Neural progenitor cell (in vitro differentiated cells): ENCODE data around the gene NFIA. TPM values are rescaled to one million over a fixed set of nuclear protein-coding genes. Genes with fewer than 3 reads are reported as not detected.

Experiments used
- DNase-seq: peaks from one replicate; pipeline ENCODE4 v3.0.0-alpha.2; 2016; ENCODE audit warnings: low spot score
- H2AFZ ChIP-seq: fragments of 200-600 bp; sonication (generic); replicated peaks from 2 replicates; pipeline ENCODE4 v1.6.1; 2016; ENCODE audit warnings: antibody characterized with exemption
- H3F3A ChIP-seq: fragments of 200-600 bp; sonication (generic); 2 replicates; pipeline ENCODE4 v1.6.1; 2016; ENCODE audit warnings: antibody characterized with exemption, low read depth
- H3K27ac ChIP-seq: fragments of 200-600 bp; sonication (generic); 2 replicates; pipeline ENCODE4 v1.5.1; 2016; ENCODE audit warnings: mild to moderate bottlenecking
- H3K27me3 ChIP-seq: fragments of 200-600 bp; sonication (generic); 2 replicates; pipeline ENCODE4 v1.6.1; 2016; ENCODE audit warnings: mild to moderate bottlenecking, moderate library complexity
- H3K36me3 ChIP-seq: fragments of 200-600 bp; sonication (generic); 2 replicates; pipeline ENCODE4 v1.5.1; 2016
- H3K4me1 ChIP-seq: fragments of 200-600 bp; sonication (generic); 2 replicates; pipeline ENCODE4 v1.6.1; 2016; ENCODE audit warnings: mixed run types
- H3K4me2 ChIP-seq: fragments of 200-600 bp; sonication (generic); 2 replicates; pipeline ENCODE4 v1.6.1; 2016
- H3K4me3 ChIP-seq: fragments of 200-600 bp; sonication (generic); 2 replicates; pipeline ENCODE4 v1.5.1; 2016
- H3K79me2 ChIP-seq: fragments of 200-600 bp; sonication (generic); 2 replicates; pipeline ENCODE4 v1.6.1; 2016; ENCODE audit warnings: low read depth
- H3K9ac ChIP-seq: fragments of 200-600 bp; sonication (generic); 2 replicates; pipeline ENCODE4 v1.6.1; 2016
- H3K9me3 ChIP-seq: fragments of 200-600 bp; sonication (generic); 2 replicates; pipeline ENCODE4 v1.5.1; 2016; ENCODE audit warnings: low read depth
- H4K20me1 ChIP-seq: fragments of 200-600 bp; sonication (generic); 2 replicates; pipeline ENCODE4 v1.6.1; 2016; ENCODE audit warnings: low read depth
- H3K27ac Mint-ChIP-seq: 3 replicates; pipeline ENCODE4 v1.8.0; 2021; ENCODE audit warnings: mixed read lengths
- H3K27me3 Mint-ChIP-seq: 2 replicates; pipeline ENCODE4 v1.8.0; 2022; ENCODE audit warnings: low read depth, mild to moderate bottlenecking, inconsistent platforms, moderate library complexity, mixed read lengths; ENCODE audit not compliant: insufficient read depth
- H3K36me3 Mint-ChIP-seq: 3 replicates; pipeline ENCODE4 v1.8.0; 2021; ENCODE audit warnings: mixed read lengths
- H3K4me1 Mint-ChIP-seq: 3 replicates; pipeline ENCODE4 v1.8.0; 2021; ENCODE audit warnings: mixed read lengths
- H3K4me3 Mint-ChIP-seq: 3 replicates; pipeline ENCODE4 v1.8.0; 2021; ENCODE audit warnings: mild to moderate bottlenecking, moderate library complexity, mixed read lengths
- H3K9me3 Mint-ChIP-seq: 3 replicates; pipeline ENCODE4 v1.8.0; 2020; ENCODE audit warnings: mixed read lengths
- CTCF ChIP-seq: fragments of 200-600 bp; sonication (generic); IDR thresholded peaks from 2 replicates; pipeline ENCODE4 v1.5.1; 2017; ENCODE audit warnings: antibody characterized with exemption, mild to moderate bottlenecking
- EZH2 ChIP-seq: fragments of 200-600 bp; sonication (generic); IDR thresholded peaks from 2 replicates; pipeline ENCODE4 v1.6.1; 2017; ENCODE audit warnings: antibody characterized with exemption, mild to moderate bottlenecking, moderate library complexity
- EZH2phosphoT487 ChIP-seq: fragments of 200-600 bp; sonication (generic); IDR thresholded peaks from 2 replicates; pipeline ENCODE4 v1.6.1; 2017; ENCODE audit warnings: antibody characterized with exemption
- total RNA-seq: library from RNA; depleted of rRNA; stranded (reverse); fragments of >200 nt; gene quantifications from 2 replicates; pipeline ENCODE4 v1.2.3, GENCODE V29; 2015; ENCODE audit warnings: low replicate concordance

Gene NFIA
- total RNA-seq, 1 donor from 2014 or later: 5.3 TPM

- H3K9ac ChIP-seq: no peak overlapping the region
- H3K79me2 ChIP-seq: no peaks in the 10 kb centered on the region
- no peaks in the 10 kb centered on the region for H3F3A ChIP-seq
- H3K36me3 ChIP-seq: no peaks in the 10 kb centered on the region
- H4K20me1 ChIP-seq: no peaks in the 10 kb centered on the region
- H3K4me1 ChIP-seq: peaks cover 4% of the 10 kb centered on the region
- Mint-ChIP-seq H3K9me3 (peaks cover 3% of the 10 kb centered on the region), H3K4me1 (peaks cover 94% of the 10 kb centered on the region), H3K4me3 (peak overlapping the region; percentile 28), H3K27me3 (peaks cover 17% of the 10 kb centered on the region), H3K36me3 (peaks cover 2% of the 10 kb centered on the region), H3K27ac (peak overlapping the region; percentile 58)
- no peak for TF ChIP-seq CTCF
- no peak for TF ChIP-seq EZH2phosphoT487
- no peak for TF ChIP-seq EZH2
- no peak for DNase-seq
- no peak overlapping the region for H2AFZ ChIP-seq
- no peak overlapping the region for H3K4me3 ChIP-seq
- no peak overlapping the region for H3K4me2 ChIP-seq
- H3K27me3 ChIP-seq: no peaks in the 10 kb centered on the region
- H3K27ac ChIP-seq: no peak overlapping the region
- no peaks in the 10 kb centered on the region for H3K9me3 ChIP-seq
Measured at GRCh38 chr1:61448914-61449313, 366.6 kb downstream of the NFIA start.

- TF ChIP-seq CTCF: no peak
- no peak for TF ChIP-seq EZH2phosphoT487
- TF ChIP-seq EZH2: no peak
- H3K4me3 Mint-ChIP-seq: no peak overlapping the region
- DNase-seq: no peak
Measured at GRCh38 chr1:61449410-61449809, 367.0 kb downstream of the NFIA start.

GRCh38 chr1:61450454-61450853, 368.1 kb downstream of the NFIA start:
- H3K4me1 Mint-ChIP-seq: peaks cover 91% of the 10 kb centered on the region
- no peak overlapping the region for H2AFZ ChIP-seq
- peaks cover 3% of the 10 kb centered on the region for H3K36me3 Mint-ChIP-seq
- H3K27me3 Mint-ChIP-seq: peaks cover 20% of the 10 kb centered on the region
- no peaks in the 10 kb centered on the region for H3K27me3 ChIP-seq
- no peak for DNase-seq
- H3K27ac Mint-ChIP-seq: no peak overlapping the region
- H3K9ac ChIP-seq: no peak overlapping the region
- no peaks in the 10 kb centered on the region for H4K20me1 ChIP-seq
- no peaks in the 10 kb centered on the region for H3K79me2 ChIP-seq
- H3K9me3 ChIP-seq: no peaks in the 10 kb centered on the region
- no peak overlapping the region for H3K4me3 Mint-ChIP-seq
- no peaks in the 10 kb centered on the region for H3F3A ChIP-seq
- H3K9me3 Mint-ChIP-seq: peaks cover 3% of the 10 kb centered on the region
- no peak overlapping the region for H3K4me2 ChIP-seq
- no peak overlapping the region for H3K4me3 ChIP-seq
- H3K27ac ChIP-seq: no peak overlapping the region
- H3K36me3 ChIP-seq: no peaks in the 10 kb centered on the region
- no peak for TF ChIP-seq EZH2
- TF ChIP-seq EZH2phosphoT487: no peak
- TF ChIP-seq CTCF: no peak
- H3K4me1 ChIP-seq: peaks cover 4% of the 10 kb centered on the region

More at GRCh38 chr1:61449410-61449809, 367.0 kb downstream of the NFIA start:
- no peaks in the 10 kb centered on the region for H4K20me1 ChIP-seq
- peaks cover 2% of the 10 kb centered on the region for H3K36me3 Mint-ChIP-seq
- no peak overlapping the region for H3K9ac ChIP-seq
- no peak overlapping the region for H2AFZ ChIP-seq
- H3K9me3 ChIP-seq: no peaks in the 10 kb centered on the region
- peaks cover 17% of the 10 kb centered on the region for H3K27me3 Mint-ChIP-seq
- no peak overlapping the region for H3K27ac Mint-ChIP-seq
- H3K27me3 ChIP-seq: no peaks in the 10 kb centered on the region
- H3K9me3 Mint-ChIP-seq: peaks cover 3% of the 10 kb centered on the region
- H3K4me2 ChIP-seq: no peak overlapping the region
- no peaks in the 10 kb centered on the region for H3F3A ChIP-seq
- peaks cover 92% of the 10 kb centered on the region for H3K4me1 Mint-ChIP-seq
- no peak overlapping the region for H3K4me3 ChIP-seq
- no peaks in the 10 kb centered on the region for H3K36me3 ChIP-seq
- H3K79me2 ChIP-seq: no peaks in the 10 kb centered on the region
- H3K4me1 ChIP-seq: peaks cover 4% of the 10 kb centered on the region
- no peak overlapping the region for H3K27ac ChIP-seq
